Muscle layer of duodenum (tissue), 2 donors: ENCODE results near the gene ZNF205.
"Not testable (repeated sequence)": the region's sequence is repeated elsewhere in the genome, so short reads cannot be mapped to it uniquely, and the experiment has no call there.

Experiments
- H3K27ac ChIP-seq: one replicate; pipeline ENCODE4 v1.7.0; 2013; ENCODE audit warnings: mild to moderate bottlenecking, low read length
- H3K27me3 ChIP-seq: one replicate; pipeline ENCODE4 v1.7.0; 2013; ENCODE audit warnings: low read depth, mild to moderate bottlenecking, control low read depth, low read length
- H3K36me3 ChIP-seq, 2 donors: one replicate each; pipeline ENCODE4 v1.7.0; 2013; ENCODE audit warnings: low read length in 2 of 2, control low read depth in 1 of 2, mild to moderate bottlenecking in 1 of 2; ENCODE audit not compliant: insufficient read depth in 2 of 2, control insufficient read depth in 1 of 2
- H3K4me1 ChIP-seq, 2 donors: one replicate each; pipeline ENCODE4 v1.7.0; 2013; ENCODE audit warnings: low read length in 2 of 2, mild to moderate bottlenecking in 2 of 2, control low read depth in 1 of 2, moderate library complexity in 1 of 2; ENCODE audit not compliant: insufficient read depth in 2 of 2, control insufficient read depth in 1 of 2
- H3K4me3 ChIP-seq, 2 donors: one replicate each; pipeline ENCODE4 v1.7.0; 2013; ENCODE audit warnings: low read length in 2 of 2, low read depth in 1 of 2, mild to moderate bottlenecking in 1 of 2
- H3K9me3 ChIP-seq, 2 donors: one replicate each; pipeline ENCODE4 v1.7.0; 2013; ENCODE audit warnings: low read length in 2 of 2, control low read depth in 1 of 2, mild to moderate bottlenecking in 1 of 2; ENCODE audit not compliant: control insufficient read depth in 1 of 2
- donor health status: healthy.

The ZNF205 gene

DNA sequence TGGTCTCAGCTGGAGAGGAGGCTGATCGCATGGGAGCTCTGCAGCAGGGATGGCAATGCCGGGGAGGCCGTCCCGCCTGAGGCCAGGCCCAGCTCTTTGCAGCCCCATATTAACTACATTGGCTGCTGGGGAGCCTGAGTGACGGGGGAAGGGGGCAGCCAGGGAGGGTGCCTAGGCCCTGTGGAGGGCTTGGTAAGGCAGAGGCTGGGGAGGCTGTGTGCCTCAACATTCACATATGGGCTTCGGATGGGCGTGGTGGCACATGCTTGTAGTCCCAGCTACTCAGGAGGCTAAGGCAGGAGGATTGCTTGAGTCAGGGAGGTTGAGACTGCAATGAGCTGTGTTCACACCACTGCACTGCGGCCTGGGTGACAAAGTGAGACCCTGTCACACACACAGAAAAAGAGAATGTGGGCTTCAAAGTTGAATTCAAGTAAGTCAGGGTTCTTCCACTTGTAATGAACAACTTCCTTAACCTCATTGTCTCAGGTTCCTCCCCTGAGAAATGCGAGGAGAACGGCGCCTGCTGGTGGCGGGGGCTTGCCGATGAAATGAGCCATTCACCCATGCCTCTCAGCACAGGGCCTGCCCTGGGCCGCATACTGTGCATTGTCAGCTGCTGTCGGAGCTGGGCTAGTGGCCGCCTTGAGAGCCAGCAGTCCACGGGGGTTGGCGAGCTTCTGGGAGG, 39.7 kb upstream of the ZNF205 start:
- not testable (repeated sequence) for H3K4me3 ChIP-seq, H3K9me3 ChIP-seq, H3K27ac ChIP-seq

DNA sequence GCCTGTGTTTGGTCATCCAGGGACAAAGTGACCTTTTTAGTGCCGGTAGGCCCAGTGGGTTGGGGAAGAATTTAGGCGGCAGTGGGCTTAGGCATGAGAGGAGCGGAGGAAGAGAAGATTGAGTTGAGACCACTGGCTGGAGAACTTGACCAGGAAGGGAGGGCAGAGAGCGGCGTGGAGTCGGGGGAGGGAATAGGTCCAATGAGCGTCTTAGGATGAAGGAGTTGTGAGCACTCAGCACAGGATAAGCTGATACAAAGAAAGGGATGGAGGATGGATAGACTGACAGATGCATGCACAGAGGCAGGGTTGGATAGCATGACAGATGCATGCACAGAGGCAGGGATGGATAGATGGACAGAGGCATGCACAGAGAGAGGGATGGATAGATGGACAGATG, 38.9 kb upstream of the ZNF205 start:
- no peaks in the 10 kb centered on the region for H3K36me3 ChIP-seq
- H3K4me3 ChIP-seq: no peak overlapping the region
- no peak overlapping the region for H3K27ac ChIP-seq

More for the DNA sequence above, 39.7 kb upstream of the ZNF205 start:
- H3K4me1 ChIP-seq, H3K36me3 ChIP-seq, H3K27me3 ChIP-seq: not testable (repeated sequence)

DNA sequence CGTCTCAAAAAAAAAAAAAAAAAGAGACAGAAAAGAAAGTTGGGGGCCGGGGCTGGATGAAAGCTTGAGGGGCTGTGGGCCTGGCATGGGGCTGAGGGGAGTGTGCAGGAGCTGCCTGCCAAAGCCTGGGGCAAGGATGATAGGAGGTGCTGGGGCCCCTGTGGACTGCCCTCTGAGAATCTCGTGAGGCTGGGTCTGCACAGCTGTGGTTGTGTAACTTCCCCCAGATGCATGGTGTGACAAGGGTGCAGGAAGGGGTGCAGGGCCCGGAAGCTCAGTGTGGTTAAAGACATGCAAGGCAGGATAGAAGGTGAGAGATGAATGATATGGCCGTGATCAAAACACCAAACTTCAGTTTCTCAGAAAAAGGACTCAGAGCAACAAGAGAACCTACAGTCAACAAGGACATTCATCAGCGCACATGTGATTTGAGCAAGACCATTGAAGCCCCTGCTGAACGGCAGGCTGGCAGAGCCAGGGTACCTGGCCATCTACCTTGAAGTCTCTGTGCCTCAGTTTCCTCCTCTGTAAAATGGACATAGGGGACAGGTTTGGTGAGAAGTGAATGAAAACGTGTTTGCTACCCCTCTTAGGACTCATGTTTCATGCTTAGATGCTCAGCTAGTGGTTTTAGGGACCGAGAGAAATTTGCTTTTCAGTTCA, 37.4 kb upstream of the ZNF205 start:
- no peak overlapping the region for H3K4me3 ChIP-seq
- H3K27ac ChIP-seq: no peak overlapping the region
- no peaks in the 10 kb centered on the region for H3K9me3 ChIP-seq
- H3K36me3 ChIP-seq: no peaks in the 10 kb centered on the region
- H3K27me3 ChIP-seq: no peaks in the 10 kb centered on the region
- no peaks in the 10 kb centered on the region for H3K4me1 ChIP-seq

More for the DNA sequence above, 38.9 kb upstream of the ZNF205 start:
- Histone ChIP-seq H3K9me3 (no peaks in the 10 kb centered on the region), H3K27me3 (no peaks in the 10 kb centered on the region), H3K4me1 (no peaks in the 10 kb centered on the region)

DNA sequence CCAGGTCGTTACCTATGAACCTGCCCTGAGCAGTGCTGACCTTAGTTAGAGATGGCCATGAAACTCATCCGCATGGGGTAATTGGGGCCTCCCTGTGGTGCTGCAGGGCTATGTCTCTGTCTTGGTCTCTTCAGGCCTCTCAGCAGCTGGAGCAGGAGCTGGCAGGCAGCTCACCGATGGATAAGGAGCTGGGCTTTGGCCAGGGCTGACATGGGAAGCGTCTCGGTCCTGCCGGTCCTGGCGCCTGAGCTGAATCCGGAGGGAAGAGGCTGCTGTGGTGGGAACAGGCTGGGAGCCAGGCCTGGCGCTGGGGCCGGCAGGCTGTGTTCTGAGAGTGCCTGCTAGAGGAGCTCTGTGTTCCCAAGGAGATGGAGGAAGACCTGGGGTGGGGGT, 36.9 kb upstream of the ZNF205 start:
- Histone ChIP-seq H3K27me3 (no peaks in the 10 kb centered on the region), H3K4me3 (no peak overlapping the region), H3K4me1 (no peaks in the 10 kb centered on the region), H3K9me3 (no peaks in the 10 kb centered on the region), H3K36me3 (no peaks in the 10 kb centered on the region), H3K27ac (no peak overlapping the region)

DNA sequence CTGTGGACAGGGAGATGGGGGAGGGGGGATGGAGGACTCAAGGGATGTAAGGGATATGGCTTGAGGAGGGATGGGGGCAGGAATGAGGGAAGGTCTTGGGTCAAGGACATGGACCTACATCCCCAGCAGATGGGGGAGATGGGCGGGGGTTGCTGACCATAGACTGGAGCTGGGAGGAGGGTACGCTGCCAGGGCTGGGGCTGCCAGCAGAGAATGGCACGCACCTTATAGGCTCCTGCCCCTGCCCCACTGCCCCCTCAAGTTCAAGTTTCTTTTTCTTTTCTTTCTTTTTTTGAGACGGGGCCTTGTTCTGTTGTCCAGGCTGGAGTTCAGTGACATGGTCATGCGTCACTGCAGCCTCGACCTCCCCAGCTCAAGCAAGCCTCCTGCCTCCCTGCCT, 36.4 kb upstream of the ZNF205 start:
- H3K27me3 ChIP-seq, H3K27ac ChIP-seq, H3K4me3 ChIP-seq, H3K36me3 ChIP-seq, H3K9me3 ChIP-seq, H3K4me1 ChIP-seq: not testable (repeated sequence)

DNA sequence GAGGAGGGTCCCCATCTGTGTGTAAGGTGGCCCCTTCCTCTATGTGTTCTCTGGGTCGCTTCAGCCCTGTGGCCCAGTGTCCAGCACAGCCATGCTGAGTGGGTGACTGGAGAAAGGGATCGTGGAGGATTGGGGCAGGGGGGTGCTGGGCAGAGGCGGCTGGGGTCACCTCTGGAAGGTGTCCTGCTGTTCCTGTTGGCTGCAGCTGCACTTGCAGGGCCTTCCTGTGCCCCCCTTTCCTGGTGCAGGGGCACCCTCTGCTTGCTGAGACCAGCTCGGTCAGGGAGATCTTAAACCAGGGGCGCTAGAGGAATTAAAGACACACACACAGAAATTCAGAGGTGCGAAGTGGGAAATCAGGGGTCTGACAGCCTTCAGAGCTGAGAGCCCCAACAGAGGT, 35.8 kb upstream of the ZNF205 start:
- Histone ChIP-seq H3K36me3 (no peaks in the 10 kb centered on the region), H3K27ac (no peak overlapping the region), H3K27me3 (no peaks in the 10 kb centered on the region), H3K9me3 (no peaks in the 10 kb centered on the region), H3K4me3 (no peak overlapping the region), H3K4me1 (no peaks in the 10 kb centered on the region)

DNA sequence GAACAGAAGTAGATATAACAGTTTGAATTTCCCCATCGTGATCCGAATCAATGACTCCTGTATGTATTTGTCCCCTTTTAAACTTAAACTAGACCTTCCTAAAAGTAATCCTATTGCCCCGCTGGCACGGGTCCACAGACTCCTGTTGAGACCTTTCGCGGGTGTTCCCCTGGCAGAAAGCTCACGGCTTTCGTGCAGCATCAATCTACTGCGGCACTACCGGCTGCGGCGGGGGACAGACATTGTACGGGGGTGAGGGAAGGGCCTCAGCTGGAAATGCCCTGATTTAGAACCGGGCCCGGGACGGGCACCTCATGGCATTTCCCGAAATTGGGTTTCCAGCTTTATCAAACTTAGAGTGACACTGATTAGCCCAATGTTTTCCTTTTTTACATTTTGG, 32.4 kb upstream of the ZNF205 start:
- H3K4me3 ChIP-seq: no peak overlapping the region
- no peak overlapping the region for H3K27ac ChIP-seq
- no peaks in the 10 kb centered on the region for H3K9me3 ChIP-seq
- H3K4me1 ChIP-seq: no peaks in the 10 kb centered on the region
- no peaks in the 10 kb centered on the region for H3K36me3 ChIP-seq
- H3K27me3 ChIP-seq: no peaks in the 10 kb centered on the region

DNA sequence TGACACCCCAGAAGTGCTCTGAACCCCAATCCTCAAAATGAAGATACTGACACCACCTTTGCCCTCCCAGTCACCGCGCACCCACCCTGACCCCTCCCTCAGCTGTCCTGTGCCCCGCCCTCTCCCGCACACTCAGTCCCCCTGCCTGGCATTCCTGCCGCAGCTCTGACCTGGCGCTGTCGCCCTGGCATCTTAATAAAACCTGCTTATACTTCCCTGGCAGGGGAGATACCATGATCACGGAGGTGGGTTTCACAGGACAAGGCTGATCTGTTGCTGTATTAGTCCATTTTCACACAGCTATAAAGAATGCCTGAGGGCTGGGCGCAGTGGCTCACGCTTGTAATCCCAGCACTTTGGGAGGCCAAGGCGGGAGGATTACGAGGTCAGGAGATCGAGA, 30.4 kb upstream of the ZNF205 start:
- H3K9me3 ChIP-seq, H3K4me1 ChIP-seq, H3K27me3 ChIP-seq, H3K4me3 ChIP-seq, H3K27ac ChIP-seq, H3K36me3 ChIP-seq: not testable (repeated sequence)

DNA sequence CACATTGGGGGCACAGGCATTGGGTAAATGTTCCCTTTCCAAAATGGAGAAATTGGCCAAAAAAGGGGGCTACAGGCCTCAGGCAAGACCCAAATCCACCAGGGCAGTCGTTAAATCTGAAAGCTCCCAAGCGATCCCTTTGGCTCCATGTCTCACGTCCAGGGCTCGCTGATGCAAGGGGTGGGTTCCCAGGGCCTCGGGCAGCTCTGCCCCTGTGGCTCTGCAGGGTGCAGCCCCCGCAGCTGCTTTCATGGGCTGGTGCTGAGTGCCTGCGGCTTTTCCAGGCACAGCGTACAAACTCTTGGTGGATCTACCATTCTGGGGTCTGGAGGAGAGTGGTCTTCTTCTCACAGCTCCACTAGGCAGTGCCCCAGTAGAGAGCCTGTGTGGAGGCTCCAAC, 29.0 kb upstream of the ZNF205 start:
- not testable (repeated sequence) for H3K4me3 ChIP-seq, H3K27me3 ChIP-seq, H3K36me3 ChIP-seq, H3K9me3 ChIP-seq, H3K27ac ChIP-seq, H3K4me1 ChIP-seq

DNA sequence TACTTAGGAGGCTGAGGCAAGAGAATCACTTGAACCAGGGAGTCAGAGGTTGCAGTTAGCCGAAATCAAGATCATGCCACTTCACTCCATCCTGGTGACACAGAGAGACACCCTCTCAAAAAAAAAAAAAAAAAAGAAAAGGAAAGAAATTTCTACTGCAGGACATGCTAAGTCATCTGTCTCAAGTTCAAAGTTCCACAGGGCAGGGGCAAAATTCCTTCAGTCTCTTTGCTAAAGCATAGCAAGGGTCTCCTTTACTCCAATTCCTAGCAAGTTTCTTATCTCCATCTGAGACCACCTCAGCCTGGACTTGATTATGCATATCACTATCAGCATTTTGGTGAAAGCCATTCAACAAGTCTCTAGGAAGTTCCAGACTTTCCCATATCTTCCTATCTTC, 27.9 kb upstream of the ZNF205 start:
- Histone ChIP-seq H3K4me1 (peaks cover 0 to 9% of the 10 kb centered on the region in 2 donors), H3K36me3 (no peaks in the 10 kb centered on the region), H3K27me3 (no peaks in the 10 kb centered on the region), H3K9me3 (no peaks in the 10 kb centered on the region), H3K27ac (no peak overlapping the region), H3K4me3 (no peak overlapping the region)

DNA sequence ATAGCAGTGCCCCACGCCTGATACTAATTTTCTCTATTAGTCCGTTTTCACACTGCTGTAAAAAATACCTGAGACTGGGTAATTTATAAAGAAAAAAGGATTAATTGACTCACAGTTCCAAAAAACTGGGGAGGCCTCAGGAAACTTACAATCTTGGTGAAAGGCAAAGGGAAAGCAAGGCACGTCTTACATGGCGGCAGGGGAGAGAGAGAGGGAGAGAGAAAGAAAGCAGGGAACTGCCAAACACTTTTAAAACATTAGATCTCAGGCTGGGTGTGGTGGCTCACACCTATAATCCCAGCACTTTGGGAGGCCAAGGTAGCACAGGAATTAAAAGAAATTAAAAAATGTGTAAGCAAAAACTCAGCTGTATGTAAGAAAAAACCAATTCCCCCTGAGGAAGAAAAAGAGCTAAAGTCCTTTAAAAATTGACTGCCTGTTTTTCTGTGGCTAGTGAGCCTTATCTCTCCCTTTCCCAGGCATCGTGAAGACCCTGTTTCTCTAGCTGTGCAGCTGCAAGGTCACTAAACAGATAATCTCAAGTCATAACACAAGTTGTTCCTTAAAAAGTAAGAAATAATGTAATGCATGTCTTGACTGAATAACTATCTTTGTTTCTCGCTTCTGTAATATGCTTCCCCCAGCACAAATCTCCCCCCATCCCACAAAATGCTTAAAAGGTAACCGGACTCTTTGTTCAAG, 27.3 kb upstream of the ZNF205 start:
- no peaks in the 10 kb centered on the region for H3K27me3 ChIP-seq
- no peaks in the 10 kb centered on the region for H3K36me3 ChIP-seq
- no peaks in the 10 kb centered on the region for H3K9me3 ChIP-seq
- H3K4me1 ChIP-seq: peaks cover 0 to 9% of the 10 kb centered on the region in 2 donors
- no peak overlapping the region for H3K27ac ChIP-seq
- H3K4me3 ChIP-seq: no peak overlapping the region
